Measurements from ENCODE around the gene TMTC4. TPM values are rescaled to one million over a fixed set of nuclear protein-coding genes. Genes with fewer than 3 reads are reported as not detected.

Gene TMTC4
- total RNA-seq, 1 experiment from 2014 or later, result 28.1 TPM

DNA sequence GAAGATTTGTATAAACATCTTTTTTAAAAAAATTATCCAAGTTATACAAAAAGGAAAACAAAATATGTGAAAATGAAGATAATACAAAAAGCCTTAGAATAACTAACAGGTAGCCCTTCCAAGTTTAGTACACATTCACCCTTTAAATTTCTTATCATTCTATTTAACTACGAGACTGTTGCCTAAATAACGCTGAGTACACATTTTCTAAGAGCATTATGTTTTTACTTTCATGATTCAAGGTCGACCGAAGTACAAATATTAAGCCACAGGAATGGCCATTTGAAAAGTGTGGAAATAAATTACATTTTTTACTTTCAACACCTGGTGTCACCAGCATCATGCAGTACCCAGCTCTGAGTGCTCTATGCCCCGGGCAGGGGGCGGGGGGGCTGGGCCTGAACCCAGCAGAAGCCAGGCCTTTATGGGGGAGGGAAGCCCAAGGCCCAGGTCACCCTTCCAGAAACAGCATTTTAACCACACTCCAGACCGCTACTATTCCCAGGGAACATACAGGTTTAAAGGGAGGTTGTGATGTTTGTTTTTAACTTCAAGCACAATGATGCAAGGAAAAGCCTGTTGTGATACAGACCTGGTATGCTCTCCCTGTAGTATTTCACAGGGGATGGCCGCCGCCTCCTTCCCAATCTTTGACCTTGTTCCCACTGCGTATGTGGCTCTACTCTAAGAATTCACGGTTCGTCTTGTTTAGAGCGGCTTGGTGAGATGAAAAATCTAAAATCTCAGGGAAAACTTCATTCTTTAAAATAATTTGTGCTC is 110.0 kb downstream of the TMTC4 start:
- Histone ChIP-seq H3K9ac (ENCODE audit: extremely low read depth, insufficient read length, low read length) (no peak overlapping the region), H3K79me2 (ENCODE audit: insufficient read depth, low read length) (no peaks in the 10 kb centered on the region), H3K79me1 (ENCODE audit: insufficient read depth, low read depth, low read length, poor library complexity, severe bottlenecking) (no peaks in the 10 kb centered on the region), H2BK120ac (ENCODE audit: low read depth, low read length, poor library complexity, severe bottlenecking) (no peak overlapping the region), H3T11ph (ENCODE audit: low read length) (no peak overlapping the region), H4K5ac (ENCODE audit: insufficient read length, low read depth, low read length) (no peak overlapping the region), H2AFZ (ENCODE audit: low read length) (no peak overlapping the region), H3K4me2 (ENCODE audit: insufficient read depth, insufficient read length, low read length) (no peak overlapping the region), H3K23ac (ENCODE audit: insufficient read length, low read depth, low read length) (no peak overlapping the region), H4K91ac (ENCODE audit: insufficient read length, low read depth, low read length) (no peak overlapping the region), H2BK20ac (ENCODE audit: low read depth, low read length, poor library complexity, severe bottlenecking) (no peak overlapping the region), H3K4me1 (ENCODE audit: insufficient read depth, low read length) (no peaks in the 10 kb centered on the region; the same call in 1 of the 2 replicates), H3K56ac (ENCODE audit: insufficient read length, low read depth, low read length) (no peak overlapping the region), H3K18ac (ENCODE audit: insufficient read length, low read depth, low read length) (no peak overlapping the region), H2AK5ac (ENCODE audit: insufficient read length, low read length) (no peak overlapping the region), H3K9me3 (ENCODE audit: control insufficient read depth, low read depth, low read length) (no peaks in the 10 kb centered on the region), H3K14ac (ENCODE audit: insufficient read depth, low read length) (no peak overlapping the region), H2BK12ac (ENCODE audit: insufficient read length, low read depth, low read length) (no peak overlapping the region), H4K8ac (replicated peaks; ENCODE audit: insufficient read length, low read depth, low read length) (no peak overlapping the region), H2BK5ac (ENCODE audit: insufficient read length, low read length) (no peak overlapping the region), H3K27ac (ENCODE audit: insufficient read length, low read depth, low read length) (no peak overlapping the region), H3K23me2 (ENCODE audit: insufficient read length, low read depth, low read length, poor library complexity, severe bottlenecking) (no peaks in the 10 kb centered on the region), H4K20me1 (ENCODE audit: control insufficient read depth, insufficient read depth, insufficient read length) (no peaks in the 10 kb centered on the region), H3K27me3 (ENCODE audit: insufficient read depth, low read length) (no peaks in the 10 kb centered on the region), H3K4ac (ENCODE audit: low read depth, low read length) (no peak overlapping the region), H2BK15ac (ENCODE audit: low read depth, low read length) (no peak overlapping the region)
- peaks cover 9 to 15% of the 10 kb centered on the region in 2 experiments for H3K9me3 Mint-ChIP-seq
- DNase-seq, result no peak
- H3K4me1 Mint-ChIP-seq, result peaks cover 3% of the 10 kb centered on the region in 2 experiments; a peak in 3 of 4 replicates
- H3K4me3 Mint-ChIP-seq, result no peak overlapping the region
- peak overlapping the region in 1 of 3 experiments; percentile 35; a peak in 1 of 7 replicates for H3K27ac Mint-ChIP-seq
- TF ChIP-seq, protein P1, sequence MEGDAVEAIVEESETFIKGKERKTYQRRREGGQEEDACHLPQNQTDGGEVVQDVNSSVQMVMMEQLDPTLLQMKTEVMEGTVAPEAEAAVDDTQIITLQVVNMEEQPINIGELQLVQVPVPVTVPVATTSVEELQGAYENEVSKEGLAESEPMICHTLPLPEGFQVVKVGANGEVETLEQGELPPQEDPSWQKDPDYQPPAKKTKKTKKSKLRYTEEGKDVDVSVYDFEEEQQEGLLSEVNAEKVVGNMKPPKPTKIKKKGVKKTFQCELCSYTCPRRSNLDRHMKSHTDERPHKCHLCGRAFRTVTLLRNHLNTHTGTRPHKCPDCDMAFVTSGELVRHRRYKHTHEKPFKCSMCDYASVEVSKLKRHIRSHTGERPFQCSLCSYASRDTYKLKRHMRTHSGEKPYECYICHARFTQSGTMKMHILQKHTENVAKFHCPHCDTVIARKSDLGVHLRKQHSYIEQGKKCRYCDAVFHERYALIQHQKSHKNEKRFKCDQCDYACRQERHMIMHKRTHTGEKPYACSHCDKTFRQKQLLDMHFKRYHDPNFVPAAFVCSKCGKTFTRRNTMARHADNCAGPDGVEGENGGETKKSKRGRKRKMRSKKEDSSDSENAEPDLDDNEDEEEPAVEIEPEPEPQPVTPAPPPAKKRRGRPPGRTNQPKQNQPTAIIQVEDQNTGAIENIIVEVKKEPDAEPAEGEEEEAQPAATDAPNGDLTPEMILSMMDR (conservative IDR thresholded peaks at IDR 0.05), result no peak
- H3K36me3 Mint-ChIP-seq (ENCODE audit: insufficient read depth in 1 of 3, low read depth in 3 of 3), result peaks cover 5 to 18% (median 12%) of the 10 kb centered on the region in 3 experiments
- WGBS (ENCODE audit: extremely low coverage, insufficient read length, low lambda C conversion rate), result no CpG with 5 or more reads among the region's 13 CpGs
- H3K27me3 Mint-ChIP-seq (ENCODE audit: low read depth), result peaks cover 2% of the 10 kb centered on the region; the same call in 1 of the 2 replicates
